Activated CD8-positive, alpha-beta memory T cell treated with anti-CD3 and anti-CD28 coated beads, Interleukin-2, amount 50 U/mL, for 4 hours (primary cell): ENCODE data around the gene ZPR1.

Experiments used
- DNase-seq: peaks from one replicate; pipeline ENCODE4 v3.0.0-alpha.2; 2020

The ZPR1 gene

GRCh38 chr11:116742104-116742503, 45.7 kb downstream of the ZPR1 start:
- no peak for DNase-seq

GRCh38 chr11:116740741-116741140, 47.1 kb downstream of the ZPR1 start:
- DNase-seq, result no peak

GRCh38 chr11:116738975-116739374, 48.8 kb downstream of the ZPR1 start:
- DNase-seq, result no peak

- DNase-seq, result no peak
Observed at GRCh38 chr11:116736763-116737162, 51.1 kb downstream of the ZPR1 start.

- no peak for DNase-seq
Observed at GRCh38 chr11:116733969-116734508, 53.8 kb downstream of the ZPR1 start.

GRCh38 chr11:116733043-116733755, 54.6 kb downstream of the ZPR1 start:
- DNase-seq, result no peak

GRCh38 chr11:116732271-116733042, 55.4 kb downstream of the ZPR1 start:
- DNase-seq, result peak; percentile 58

GRCh38 chr11:116731821-116732220, 56.0 kb downstream of the ZPR1 start:
- no peak for DNase-seq

GRCh38 chr11:116731097-116731761, 56.6 kb downstream of the ZPR1 start:
- DNase-seq, result no peak

- DNase-seq, result no peak
Observed at GRCh38 chr11:116730601-116731000, 57.2 kb downstream of the ZPR1 start.

GRCh38 chr11:116730241-116730561, 57.6 kb downstream of the ZPR1 start:
- no peak for DNase-seq

- DNase-seq, result no peak
Observed at GRCh38 chr11:116729501-116730240, 58.2 kb downstream of the ZPR1 start.

- no peak for DNase-seq
Observed at GRCh38 chr11:116727990-116728389, 59.8 kb downstream of the ZPR1 start.

GRCh38 chr11:116725434-116726221, 62.2 kb downstream of the ZPR1 start:
- DNase-seq, result no peak

GRCh38 chr11:116724813-116725212, 63.0 kb downstream of the ZPR1 start:
- no peak for DNase-seq
